ENCODE data around the gene FIS1. TPM values are rescaled to one million over a fixed set of nuclear protein-coding genes. Genes with fewer than 3 reads are reported as not detected.
"Not testable (repeated sequence)": the region's sequence is repeated elsewhere in the genome, so short reads cannot be mapped to it uniquely, and the experiment has no call there.

FIS1 gene
- total and polyA plus RNA-seq, 9 donors, result 83.2 to 262 (median 178) TPM

- Histone ChIP-seq H3K27me3 (peaks cover 4% of the 10 kb centered on the region), H3K9me3 (no peaks in the 10 kb centered on the region), H3K27ac (no peak overlapping the region), H3K36me3 (no peaks in the 10 kb centered on the region), H3K4me3 (no peak overlapping the region), H3K4me1 (ENCODE audit: insufficient read depth) (no peaks in the 10 kb centered on the region)
- intact Hi-C loops (cut with DNase I), result no loop called here
- WGBS, 3 donors, result 78 to 82% (median 79%) methylated on average over 5 of the region's 5 CpGs
- no peak for DNase-seq
- TF ChIP-seq CTCF (IDR thresholded peaks at IDR 0.05) (no peak), EP300 (IDR thresholded peaks at IDR 0.05) (no peak), POLR2A (IDR thresholded peaks at IDR 0.05) (no peak)
Measured at GRCh38 chr7:101202603-101202918, 42.3 kb downstream of the FIS1 start.

GRCh38 chr7:101201695-101202602 lies 42.9 kb downstream of the FIS1 start:
- peaks cover 4% of the 10 kb centered on the region for H3K27me3 ChIP-seq
- no peaks in the 10 kb centered on the region for H3K36me3 ChIP-seq
- no peak overlapping the region for H3K27ac ChIP-seq
- no peaks in the 10 kb centered on the region for H3K4me1 ChIP-seq (ENCODE audit: insufficient read depth)
- intact Hi-C loops (cut with DNase I), result no loop called here
- DNase-seq, result no peak
- no peak for TF ChIP-seq CTCF (IDR thresholded peaks at IDR 0.05)
- no peak for TF ChIP-seq POLR2A (IDR thresholded peaks at IDR 0.05)
- TF ChIP-seq EP300 (IDR thresholded peaks at IDR 0.05), result no peak
- no peaks in the 10 kb centered on the region for H3K9me3 ChIP-seq
- WGBS, 3 donors, result 6% methylated on average over 63 to 75 of the region's 75 CpGs
- no peak overlapping the region for H3K4me3 ChIP-seq

GRCh38 chr7:101200862-101201599 lies 43.9 kb downstream of the FIS1 start, which contains the start of gene MOGAT3:
Gene MOGAT3, minus strand, starts transcription at chr7:101201036. Its CDS starts 182 bp downstream, at chr7:101200854.
- WGBS, 3 donors, result 31 to 41% (median 32%) methylated on average over 21 of the region's 21 CpGs
- H3K9me3 ChIP-seq, result no peaks in the 10 kb centered on the region
- H3K4me3 ChIP-seq, result no peak within 1 kb of the TSS
- peaks cover 4% of the 10 kb centered on the region for H3K27me3 ChIP-seq
- TF ChIP-seq POLR2A (IDR thresholded peaks at IDR 0.05) (no peak), CTCF (IDR thresholded peaks at IDR 0.05) (no peak), EP300 (IDR thresholded peaks at IDR 0.05) (no peak)
- no peak within 1 kb of the TSS for H3K27ac ChIP-seq
- intact Hi-C loops (cut with DNase I), result no loop called here
- DNase-seq, result no peak
- no peaks in the 10 kb centered on the region for H3K36me3 ChIP-seq
- no peaks in the 10 kb centered on the region for H3K4me1 ChIP-seq (ENCODE audit: insufficient read depth)

- no peak for TF ChIP-seq POLR2A (IDR thresholded peaks at IDR 0.05)
- no peak for TF ChIP-seq CTCF (IDR thresholded peaks at IDR 0.05)
- no peak for TF ChIP-seq EP300 (IDR thresholded peaks at IDR 0.05)
- no peak overlapping the region for H3K4me3 ChIP-seq
- 55 to 92% (median 88%) methylated on average over 2 of the region's 2 CpGs for WGBS, 3 donors
- H3K27ac ChIP-seq, result no peak overlapping the region
- intact Hi-C loops (cut with DNase I), result no loop called here
- H3K4me1 ChIP-seq (ENCODE audit: insufficient read depth), result no peaks in the 10 kb centered on the region
- peaks cover 4% of the 10 kb centered on the region for H3K27me3 ChIP-seq
- no peaks in the 10 kb centered on the region for H3K9me3 ChIP-seq
- no peak for DNase-seq
- H3K36me3 ChIP-seq, result no peaks in the 10 kb centered on the region
Measured at GRCh38 chr7:101200504-101200861, 44.4 kb downstream of the FIS1 start.

GRCh38 chr7:101199522-101199921 lies 45.4 kb downstream of the FIS1 start:
- H3K9me3 ChIP-seq; H3K4me3 ChIP-seq; H3K4me1 ChIP-seq (ENCODE audit: insufficient read depth); H3K27ac ChIP-seq; DNase-seq; H3K27me3 ChIP-seq; intact Hi-C loops (cut with DNase I); H3K36me3 ChIP-seq: not testable (repeated sequence)
- 87 to 93% (median 92%) methylated on average over 10 of the region's 10 CpGs for WGBS, 3 donors
